NCI-H345 treated with DMSO at 0.1 percent for 48 hours (cell line): ENCODE data around the gene PLCB3.

Experiments
- DNase-seq: peaks from one replicate; lab custom pipeline; 2025; ENCODE audit not compliant: unreplicated experiment; lab: John Stamatoyannopoulos, UW

Gene PLCB3

DNA sequence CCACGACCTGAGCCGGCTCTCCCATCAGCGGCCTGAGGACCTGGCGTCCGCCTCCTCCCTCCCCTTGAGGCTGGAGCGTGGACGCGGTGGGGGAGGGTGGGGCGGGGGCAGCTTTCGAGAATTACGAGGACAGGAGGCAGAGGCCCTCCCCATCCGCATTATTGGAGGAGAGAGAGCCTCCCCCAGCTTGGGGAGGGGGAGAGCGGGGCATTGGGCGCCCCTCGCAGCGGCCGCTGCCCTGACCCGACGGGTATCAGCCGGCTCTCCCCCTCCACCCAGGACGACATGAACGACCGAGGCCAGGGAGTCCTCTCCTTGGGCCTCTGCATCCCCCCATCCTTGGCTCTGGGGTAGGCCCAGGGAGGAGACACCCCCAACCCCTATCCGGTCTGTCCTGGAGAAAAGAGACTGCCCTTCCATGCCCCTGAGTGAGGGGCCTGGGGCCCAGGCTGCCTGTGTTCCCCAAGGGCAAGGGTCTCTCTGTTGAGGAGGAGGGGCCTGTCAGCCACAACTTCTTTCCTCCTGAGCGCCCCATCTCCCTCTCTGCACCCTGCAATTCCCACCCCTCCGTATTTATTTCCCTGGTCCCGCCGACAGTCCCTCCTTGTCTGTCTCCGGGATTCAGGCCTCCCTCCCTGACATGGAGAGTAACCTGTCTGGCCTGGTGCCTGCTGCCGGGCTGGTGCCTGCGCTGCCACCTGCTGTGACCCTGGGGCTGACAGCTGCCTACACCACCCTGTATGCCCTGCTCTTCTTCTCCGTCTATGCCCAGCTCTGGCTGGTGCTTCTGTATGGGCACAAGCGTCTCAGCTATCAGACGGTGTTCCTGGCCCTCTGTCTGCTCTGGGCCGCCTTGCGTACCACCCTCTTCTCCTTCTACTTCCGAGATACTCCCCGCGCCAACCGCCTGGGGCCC lies 34.8 kb downstream of the PLCB3 start:
- DNase-seq: peak; percentile 65

DNA sequence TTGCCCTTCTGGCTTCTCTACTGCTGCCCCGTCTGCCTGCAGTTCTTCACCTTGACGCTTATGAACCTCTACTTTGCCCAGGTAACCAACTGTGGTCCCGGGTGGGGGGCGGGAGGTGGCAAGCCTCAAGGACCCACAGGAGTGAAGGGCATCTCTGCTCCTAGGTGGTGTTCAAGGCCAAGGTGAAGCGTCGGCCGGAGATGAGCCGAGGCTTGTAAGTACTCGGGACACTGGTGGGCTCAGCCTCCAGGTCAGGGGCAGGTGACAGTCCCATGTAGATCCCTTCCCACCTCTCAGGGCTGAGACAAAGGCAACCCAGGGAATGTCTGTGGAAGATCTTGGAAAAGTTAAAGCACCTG lies 35.5 kb downstream of the PLCB3 start:
- DNase-seq: no peak

DNA sequence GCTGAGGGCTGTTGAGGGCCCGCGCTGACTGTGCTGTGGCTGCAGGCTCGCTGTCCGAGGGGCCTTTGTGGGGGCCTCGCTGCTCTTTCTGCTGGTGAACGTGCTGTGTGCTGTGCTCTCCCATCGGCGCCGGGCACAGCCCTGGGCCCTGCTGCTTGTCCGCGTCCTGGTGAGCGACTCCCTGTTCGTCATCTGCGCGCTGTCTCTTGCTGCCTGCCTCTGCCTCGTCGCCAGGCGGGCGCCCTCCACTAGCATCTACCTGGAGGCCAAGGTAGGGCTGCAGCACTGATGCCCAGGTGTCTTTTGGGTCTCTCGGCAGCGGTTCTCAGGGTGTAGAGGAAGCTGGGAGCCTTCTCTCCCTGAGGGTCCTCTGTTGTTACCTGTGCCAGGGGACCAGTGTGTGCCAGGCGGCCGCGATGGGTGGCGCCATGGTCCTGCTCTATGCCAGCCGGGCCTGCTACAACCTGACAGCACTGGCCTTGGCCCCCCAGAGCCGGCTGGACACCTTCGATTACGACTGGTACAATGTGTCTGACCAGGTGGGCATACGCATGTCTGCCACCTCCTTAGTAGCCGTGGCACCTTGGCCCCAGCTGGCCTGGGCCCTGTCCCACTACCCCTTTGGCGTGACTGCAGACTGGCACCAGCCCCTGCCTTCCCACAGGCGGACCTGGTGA lies 36.5 kb downstream of the PLCB3 start:
- DNase-seq: no peak

DNA sequence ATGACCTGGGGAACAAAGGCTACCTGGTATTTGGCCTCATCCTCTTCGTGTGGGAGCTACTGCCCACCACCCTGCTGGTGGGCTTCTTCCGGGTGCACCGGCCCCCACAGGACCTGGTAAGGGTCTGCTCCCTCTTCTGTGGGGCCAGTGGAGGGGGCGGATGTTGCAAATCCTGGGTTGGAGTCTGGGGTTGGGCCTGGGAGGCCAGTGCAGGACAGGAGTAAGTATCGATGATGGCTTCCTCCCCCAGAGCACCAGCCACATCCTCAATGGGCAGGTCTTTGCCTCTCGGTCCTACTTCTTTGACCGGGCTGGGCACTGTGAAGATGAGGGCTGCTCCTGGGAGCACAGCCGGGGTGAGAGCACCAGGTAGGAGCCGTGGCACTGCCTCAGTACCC lies 37.0 kb downstream of the PLCB3 start:
- no peak for DNase-seq

DNA sequence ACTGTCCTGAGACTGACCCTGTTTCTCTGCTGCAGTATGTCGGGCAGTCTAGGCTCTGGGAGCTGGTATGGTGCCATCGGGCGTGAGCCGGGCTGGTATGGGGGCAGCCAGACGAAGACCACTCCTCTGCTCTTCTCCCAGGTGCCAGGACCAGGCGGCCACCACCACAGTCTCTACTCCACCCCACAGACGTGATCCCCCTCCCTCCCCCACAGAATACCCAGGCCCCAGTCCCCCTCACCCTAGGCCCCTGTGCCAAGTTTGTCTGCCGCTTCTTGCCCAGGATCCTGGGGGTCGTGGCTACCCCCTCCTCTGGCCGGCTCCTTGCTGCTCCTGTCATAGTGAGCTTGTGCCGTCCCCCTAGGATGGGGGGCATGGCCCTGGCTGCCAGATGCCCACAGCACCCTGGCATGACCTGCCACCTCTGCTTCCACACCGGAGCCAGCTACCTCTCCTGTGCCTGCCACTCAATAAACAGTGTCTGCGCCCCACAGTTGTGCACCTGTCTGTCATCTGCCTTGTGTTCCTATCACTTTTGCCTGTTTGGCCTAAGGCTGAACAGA lies 37.8 kb downstream of the PLCB3 start:
- no peak for DNase-seq

DNA sequence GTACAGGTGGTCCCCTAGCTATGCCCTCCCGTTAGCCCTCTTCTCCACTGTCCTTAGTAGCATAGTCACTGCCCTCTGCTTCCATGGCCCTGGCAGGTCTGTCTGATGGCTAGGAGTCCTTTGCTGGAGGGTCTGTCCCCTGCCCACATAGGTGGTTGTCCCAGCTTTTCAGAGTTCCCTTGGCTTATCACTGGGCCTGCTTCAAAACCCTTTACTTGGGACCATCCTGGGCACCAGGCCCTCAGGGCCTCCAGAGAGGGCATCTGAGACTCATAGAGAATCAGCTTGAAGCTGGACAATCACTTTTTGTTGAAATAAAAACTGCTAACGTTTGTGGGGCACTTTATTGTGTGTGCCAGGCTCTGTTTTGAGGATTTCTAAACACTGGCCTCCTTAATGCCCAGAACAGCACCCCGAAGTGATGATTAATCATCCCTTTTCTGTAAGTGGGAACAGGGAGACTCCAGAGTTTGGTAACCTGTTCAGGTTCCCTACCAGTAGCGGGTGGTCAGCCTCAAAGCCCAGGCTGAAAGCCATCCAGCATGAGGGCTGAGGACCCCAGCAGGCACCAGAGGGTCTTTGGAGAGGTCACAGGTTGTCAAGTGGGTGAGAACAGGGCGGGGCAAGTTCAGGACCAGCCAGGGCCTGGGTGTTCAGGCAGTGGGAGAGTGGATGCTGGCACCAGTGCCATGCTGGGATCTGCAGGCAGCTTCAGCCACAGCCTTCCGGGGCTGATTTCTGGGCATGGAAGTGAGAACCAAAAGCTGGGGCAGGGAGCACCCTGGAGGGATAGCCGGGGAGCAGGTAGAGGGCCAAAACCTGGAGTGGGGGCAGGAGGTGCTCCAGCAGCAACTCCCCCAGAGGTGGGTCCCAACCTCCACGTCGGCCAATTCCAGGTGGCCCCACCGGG lies 39.3 kb downstream of the PLCB3 start:
- DNase-seq: no peak

DNA sequence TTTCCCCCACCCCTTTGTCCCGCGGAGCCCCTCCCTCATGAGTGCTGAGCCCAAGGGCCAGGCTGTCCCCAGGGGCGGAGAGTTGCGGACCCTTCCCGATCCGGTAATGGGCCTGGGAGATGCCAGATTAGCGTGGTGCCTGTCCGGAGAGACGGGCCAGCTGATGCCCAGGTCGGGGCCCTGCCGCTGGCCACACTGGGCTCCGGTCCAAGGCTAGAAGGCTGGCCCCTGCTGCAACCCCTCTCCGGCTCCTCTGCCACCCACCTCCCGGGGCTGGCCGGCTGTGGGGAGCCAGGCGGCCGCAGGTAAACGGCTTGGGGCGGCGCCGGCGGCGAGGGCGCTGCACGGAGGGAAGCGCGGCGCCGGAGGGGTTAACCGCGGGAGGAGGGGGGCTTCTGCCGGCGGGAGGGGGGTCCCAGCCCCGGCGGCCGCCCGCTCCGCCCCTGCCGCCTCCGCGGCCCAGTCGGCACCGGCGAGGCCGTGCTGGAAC lies 40.0 kb downstream of the PLCB3 start, which contains the start of gene KCNK4:
KCNK4 (plus strand) TSS at position 41 of the 490 bp plus-strand sequence. CDS start 1,717 bp downstream, outside the sequence.
- DNase-seq: no peak

DNA sequence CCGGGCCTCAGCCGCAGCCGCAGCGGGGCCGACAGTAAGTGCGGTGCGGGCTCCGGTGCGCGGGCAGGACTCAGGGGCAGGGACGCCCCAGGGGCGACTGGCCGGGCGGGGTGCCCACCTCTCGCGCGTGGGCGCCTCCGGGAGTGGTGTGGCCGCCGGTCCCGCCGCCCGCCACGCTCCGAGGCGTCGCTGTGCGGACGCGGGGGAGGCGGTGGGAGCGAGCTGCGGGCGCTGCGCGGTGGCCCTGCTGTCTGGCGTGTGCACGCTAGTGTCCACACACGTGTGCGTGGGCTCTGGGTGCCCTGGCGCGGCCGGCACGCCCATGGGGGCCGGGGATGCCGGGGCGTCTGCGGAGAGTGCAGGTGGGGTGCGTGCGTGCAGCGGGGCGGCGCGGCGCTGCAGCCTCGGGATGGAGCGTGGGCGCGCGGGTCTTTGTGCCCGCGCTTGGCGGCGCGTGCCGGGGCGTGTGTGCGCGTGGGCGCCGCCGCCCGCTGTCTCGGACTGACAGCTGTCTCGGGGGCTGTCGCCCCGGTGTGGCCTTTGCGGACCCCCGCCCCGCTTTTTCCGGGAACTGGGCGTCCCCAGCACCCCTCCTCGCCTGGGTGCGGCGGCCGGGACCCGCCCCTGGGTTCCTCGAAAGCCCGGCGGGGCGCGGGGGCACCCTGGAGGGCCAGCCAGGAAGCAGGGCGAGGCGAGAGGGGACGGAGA lies 40.6 kb downstream of the PLCB3 start:
- no peak for DNase-seq

DNA sequence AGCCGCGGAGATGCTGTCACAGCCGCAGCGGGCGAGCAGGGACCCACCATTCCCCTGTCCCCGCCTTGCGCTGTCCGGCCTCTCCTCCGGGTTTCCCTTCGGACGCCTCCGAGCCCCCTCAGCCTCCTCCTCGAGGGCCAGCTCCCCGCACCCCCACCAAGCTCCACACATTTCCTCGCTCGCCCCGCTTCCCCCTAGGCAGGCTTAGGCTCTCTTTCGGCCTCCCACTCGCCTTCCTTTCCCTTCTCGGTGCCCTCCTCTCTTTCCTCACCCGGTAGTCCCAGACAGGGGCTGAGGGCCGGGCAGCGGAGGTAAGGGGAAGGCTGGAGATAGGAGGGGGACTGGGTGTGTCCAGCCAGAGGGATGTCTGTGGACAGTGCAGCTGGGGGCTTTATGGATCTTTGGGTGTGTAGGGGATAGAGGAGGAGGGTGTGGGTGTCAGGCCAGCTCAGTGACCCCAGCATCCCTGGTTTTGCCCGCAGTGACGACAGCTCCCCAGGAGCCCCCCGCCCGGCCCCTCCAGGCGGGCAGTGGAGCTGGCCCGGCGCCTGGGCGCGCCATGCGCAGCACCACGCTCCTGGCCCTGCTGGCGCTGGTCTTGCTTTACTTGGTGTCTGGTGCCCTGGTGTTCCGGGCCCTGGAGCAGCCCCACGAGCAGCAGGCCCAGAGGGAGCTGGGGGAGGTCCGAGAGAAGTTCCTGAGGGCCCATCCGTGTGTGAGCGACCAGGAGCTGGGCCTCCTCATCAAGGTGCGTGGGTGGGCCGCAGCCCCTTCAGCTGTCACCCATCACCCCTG lies 41.3 kb downstream of the PLCB3 start:
- DNase-seq: no peak

DNA sequence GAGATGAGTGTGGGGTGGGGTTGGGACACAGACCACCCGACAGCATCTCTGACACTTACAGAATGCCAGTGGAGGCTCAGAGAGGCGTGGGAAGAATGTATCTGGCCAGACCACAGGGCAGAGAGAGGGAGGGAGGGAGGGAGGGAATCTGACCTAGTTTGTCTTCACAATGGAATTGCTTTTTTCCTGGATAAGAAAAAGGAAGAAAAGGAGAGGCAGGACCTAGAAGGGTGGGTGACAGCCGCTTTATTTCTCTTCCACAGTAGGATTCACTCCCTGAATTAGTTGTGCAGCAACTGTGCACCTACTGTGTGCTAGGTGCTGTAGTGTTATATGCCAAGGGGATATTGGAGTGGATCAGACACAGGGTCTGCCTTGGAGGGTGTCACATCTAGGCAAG lies 43.4 kb downstream of the PLCB3 start:
- no peak for DNase-seq

DNA sequence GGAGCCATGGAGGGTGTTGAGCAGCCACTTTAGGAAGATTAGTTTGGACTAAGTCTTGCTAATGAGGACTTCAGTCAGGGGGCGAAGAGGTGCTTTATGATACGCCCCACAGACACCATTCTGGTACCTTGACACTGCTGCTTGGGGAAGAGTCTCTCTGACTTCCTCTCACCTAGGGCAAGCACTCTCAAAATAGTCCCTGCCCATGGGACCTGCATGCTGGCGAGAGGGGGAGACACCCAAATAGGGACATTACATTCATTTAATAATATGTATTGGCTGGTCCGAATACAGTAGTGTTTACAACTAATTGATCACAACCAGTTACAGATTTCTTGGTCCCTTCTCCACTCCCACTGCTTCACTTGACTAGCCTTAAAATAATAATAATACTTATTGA lies 44.4 kb downstream of the PLCB3 start:
- DNase-seq: no peak

DNA sequence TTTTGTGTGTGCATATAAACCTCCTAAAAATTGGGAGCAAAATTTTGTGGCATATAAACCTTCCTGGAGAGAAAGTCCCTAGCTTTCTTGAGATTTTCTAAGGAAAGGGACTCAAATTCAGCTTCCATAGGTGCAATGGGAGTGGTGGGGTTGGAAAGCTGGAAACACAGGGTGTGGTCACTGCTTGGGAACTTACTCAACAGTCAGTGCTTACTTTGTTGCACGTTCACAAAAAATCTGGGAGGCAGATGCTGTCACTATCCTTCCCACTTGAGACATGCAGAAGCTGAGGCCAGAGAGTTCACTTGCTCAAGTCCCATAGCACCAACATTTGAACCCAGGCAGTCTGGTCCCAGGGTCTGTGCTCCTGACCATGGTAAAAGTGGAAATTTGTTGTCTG lies 44.9 kb downstream of the PLCB3 start:
- no peak for DNase-seq

DNA sequence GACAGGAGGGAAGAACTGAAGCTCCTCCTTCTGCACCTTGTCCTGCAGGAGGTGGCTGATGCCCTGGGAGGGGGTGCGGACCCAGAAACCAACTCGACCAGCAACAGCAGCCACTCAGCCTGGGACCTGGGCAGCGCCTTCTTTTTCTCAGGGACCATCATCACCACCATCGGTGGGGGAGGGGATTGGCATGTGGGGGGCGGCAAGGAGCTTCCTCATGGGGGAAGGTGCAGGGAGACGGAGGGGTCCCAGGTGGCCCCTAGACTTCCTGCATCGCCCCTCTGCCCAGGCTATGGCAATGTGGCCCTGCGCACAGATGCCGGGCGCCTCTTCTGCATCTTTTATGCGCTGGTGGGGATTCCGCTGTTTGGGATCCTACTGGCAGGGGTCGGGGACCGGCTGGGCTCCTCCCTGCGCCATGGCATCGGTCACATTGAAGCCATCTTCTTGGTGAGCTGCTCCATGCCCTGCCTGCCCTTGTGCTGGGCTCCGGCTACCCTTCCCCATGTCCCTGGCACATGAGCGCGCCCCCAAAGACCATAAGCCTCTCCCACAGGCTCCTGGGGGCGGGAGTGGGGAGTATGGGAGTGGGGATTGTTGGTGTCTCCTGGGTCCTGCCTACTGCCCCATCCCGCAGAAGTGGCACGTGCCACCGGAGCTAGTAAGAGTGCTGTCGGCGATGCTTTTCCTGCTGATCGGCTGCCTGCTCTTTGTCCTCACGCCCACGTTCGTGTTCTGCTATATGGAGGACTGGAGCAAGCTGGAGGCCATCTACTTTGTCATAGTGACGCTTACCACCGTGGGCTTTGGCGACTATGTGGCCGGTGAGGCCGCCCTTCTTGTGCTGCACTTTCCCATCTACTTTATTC lies 45.7 kb downstream of the PLCB3 start:
- DNase-seq: no peak

DNA sequence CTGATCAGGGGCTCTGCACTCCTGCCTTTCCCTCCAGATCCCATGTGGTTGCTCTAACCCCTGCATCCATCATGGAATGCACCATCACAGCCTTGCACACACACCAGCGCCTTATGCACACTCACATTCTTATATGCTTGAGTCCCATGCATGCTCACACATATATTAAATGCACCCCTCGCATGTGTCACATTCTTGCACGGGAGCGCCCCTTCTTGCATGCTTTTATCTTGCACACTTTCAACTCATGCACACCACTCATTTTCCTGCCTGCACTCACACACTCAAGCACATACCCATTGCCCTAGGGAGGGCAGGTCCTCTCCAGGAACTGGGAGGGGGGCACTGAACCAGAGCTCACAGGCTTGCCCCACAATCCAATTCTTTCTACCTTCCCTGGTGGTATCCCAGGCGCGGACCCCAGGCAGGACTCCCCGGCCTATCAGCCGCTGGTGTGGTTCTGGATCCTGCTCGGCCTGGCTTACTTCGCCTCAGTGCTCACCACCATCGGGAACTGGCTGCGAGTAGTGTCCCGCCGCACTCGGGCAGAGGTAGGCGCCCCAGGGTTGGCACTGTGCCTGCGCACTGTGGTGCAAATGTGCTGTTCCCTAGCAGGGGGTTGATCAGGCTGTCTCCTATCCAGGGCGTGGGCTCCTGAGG lies 46.5 kb downstream of the PLCB3 start:
- peak; percentile 56 for DNase-seq

DNA sequence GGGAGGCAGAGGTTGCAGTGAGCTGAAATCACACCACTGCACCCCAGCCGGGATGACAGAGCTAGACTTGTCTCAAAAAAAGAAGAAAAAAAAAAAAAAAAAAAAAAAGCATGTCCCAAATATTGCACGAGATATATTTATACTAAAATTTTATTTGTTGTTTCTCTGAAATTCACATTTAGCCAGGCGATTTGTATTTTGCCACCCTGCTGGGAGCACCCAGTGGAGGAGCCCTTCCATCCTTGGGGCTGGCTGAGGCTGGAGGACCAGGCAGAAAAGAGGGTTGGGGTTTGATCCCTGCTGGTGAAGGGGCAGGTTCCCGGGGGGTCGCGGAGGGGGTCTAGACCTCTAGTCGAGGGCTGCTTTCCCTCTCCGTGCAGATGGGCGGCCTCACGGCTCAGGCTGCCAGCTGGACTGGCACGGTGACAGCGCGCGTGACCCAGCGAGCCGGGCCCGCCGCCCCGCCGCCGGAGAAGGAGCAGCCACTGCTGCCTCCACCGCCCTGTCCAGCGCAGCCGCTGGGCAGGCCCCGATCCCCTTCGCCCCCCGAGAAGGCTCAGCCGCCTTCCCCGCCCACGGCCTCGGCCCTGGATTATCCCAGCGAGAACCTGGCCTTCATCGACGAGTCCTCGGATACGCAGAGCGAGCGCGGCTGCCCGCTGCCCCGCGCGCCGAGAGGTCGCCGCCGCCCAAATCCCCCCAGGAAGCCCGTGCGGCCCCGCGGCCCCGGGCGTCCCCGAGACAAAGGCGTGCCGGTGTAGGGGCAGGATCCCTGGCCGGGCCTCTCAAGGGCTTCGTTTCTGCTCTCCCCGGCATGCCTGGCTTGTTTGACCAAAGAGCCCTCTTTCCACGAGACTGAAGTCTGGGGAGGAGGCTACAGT lies 47.9 kb downstream of the PLCB3 start:
- DNase-seq: no peak

DNA sequence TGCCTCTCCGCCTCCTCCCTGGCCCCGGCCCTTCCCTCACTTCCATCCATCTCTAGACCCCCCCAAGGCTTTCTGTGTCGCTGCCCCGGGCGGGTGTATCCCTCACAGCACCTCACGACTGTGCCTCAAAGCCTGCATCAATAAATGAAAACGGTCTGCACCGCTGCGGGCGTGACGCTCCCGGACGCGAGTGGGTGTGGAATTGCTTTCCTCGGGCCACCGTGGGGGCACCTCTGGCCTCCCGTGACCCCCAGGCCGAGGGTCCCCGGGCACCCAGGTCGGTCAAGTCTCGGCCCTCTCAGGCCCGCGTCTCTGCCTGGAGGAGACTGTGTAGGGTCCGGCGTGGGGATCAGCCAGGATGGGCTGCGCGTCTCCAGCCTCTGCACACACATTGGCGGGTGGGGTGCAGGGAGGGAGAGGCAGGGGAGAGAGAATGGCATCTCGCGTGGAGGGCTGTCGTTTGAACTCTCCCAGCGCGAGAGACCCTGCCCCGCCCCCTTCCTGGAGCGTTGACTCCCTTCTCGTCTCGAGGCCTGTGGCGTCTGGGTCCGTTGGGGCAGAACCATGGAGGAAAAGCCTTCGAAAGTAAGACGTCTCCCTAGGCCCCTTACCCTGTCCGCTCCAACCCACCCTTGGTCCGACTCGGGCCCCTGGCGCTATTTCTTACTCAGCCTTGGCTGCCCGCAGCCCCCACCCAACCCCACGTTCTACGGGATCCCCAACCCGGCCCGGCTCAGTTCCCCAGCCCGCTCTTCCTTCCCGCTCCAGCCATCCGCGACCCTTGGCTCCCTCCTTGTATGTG lies 48.7 kb downstream of the PLCB3 start, which contains the start of gene CATSPERZ:
CATSPERZ (plus strand) TSS at position 512 of the 802 bp plus-strand sequence; CDS start at position 565, 53 bp downstream.
- no peak for DNase-seq
